ENCODE measurements around the gene PAX9. TPM values are rescaled to one million over a fixed set of nuclear protein-coding genes. Genes with fewer than 3 reads are reported as not detected.

The PAX9 gene
- total RNA-seq, 1 donor from 2014 or later: not detected

GRCh38 chr14:36658123-36659009 lies 3.3 kb upstream of the PAX9 start:
- peaks cover 39% of the 10 kb centered on the region for H3K27me3 Mint-ChIP-seq (ENCODE audit: unreplicated experiment)
- no peaks in the 10 kb centered on the region for H3K9me3 Mint-ChIP-seq (ENCODE audit: unreplicated experiment)
- TF ChIP-seq CTCF (IDR thresholded peaks at IDR 0.05; ENCODE audit: unreplicated experiment): no peak
- DNase-seq (ENCODE audit: low spot score): no peak
- no peak overlapping the region for H3K4me3 Mint-ChIP-seq (ENCODE audit: unreplicated experiment)
- no peak overlapping the region for H3K27ac Mint-ChIP-seq (ENCODE audit: unreplicated experiment)
- no peaks in the 10 kb centered on the region for H3K36me3 Mint-ChIP-seq (ENCODE audit: low read depth, unreplicated experiment)
- H3K4me1 Mint-ChIP-seq (ENCODE audit: unreplicated experiment): peaks cover 37% of the 10 kb centered on the region

GRCh38 chr14:36659010-36659821 lies 2.4 kb upstream of the PAX9 start:
- H3K9me3 Mint-ChIP-seq (ENCODE audit: unreplicated experiment): no peaks in the 10 kb centered on the region
- peaks cover 43% of the 10 kb centered on the region for H3K27me3 Mint-ChIP-seq (ENCODE audit: unreplicated experiment)
- no peak overlapping the region for H3K4me3 Mint-ChIP-seq (ENCODE audit: unreplicated experiment)
- no peak overlapping the region for H3K27ac Mint-ChIP-seq (ENCODE audit: unreplicated experiment)
- no peak for DNase-seq (ENCODE audit: low spot score)
- H3K4me1 Mint-ChIP-seq (ENCODE audit: unreplicated experiment): peaks cover 44% of the 10 kb centered on the region
- no peak for TF ChIP-seq CTCF (IDR thresholded peaks at IDR 0.05; ENCODE audit: unreplicated experiment)
- H3K36me3 Mint-ChIP-seq (ENCODE audit: low read depth, unreplicated experiment): no peaks in the 10 kb centered on the region

GRCh38 chr14:36659822-36660735 lies 1.6 kb upstream of the PAX9 start:
- no peak for TF ChIP-seq CTCF (IDR thresholded peaks at IDR 0.05; ENCODE audit: unreplicated experiment)
- H3K36me3 Mint-ChIP-seq (ENCODE audit: low read depth, unreplicated experiment): no peaks in the 10 kb centered on the region
- DNase-seq (ENCODE audit: low spot score): no peak
- H3K4me3 Mint-ChIP-seq (ENCODE audit: unreplicated experiment): no peak overlapping the region
- H3K4me1 Mint-ChIP-seq (ENCODE audit: unreplicated experiment): peaks cover 43% of the 10 kb centered on the region
- H3K27me3 Mint-ChIP-seq (ENCODE audit: unreplicated experiment): peaks cover 47% of the 10 kb centered on the region
- H3K27ac Mint-ChIP-seq (ENCODE audit: unreplicated experiment): peak overlapping the region; percentile 68
- no peaks in the 10 kb centered on the region for H3K9me3 Mint-ChIP-seq (ENCODE audit: unreplicated experiment)

- H3K27me3 Mint-ChIP-seq (ENCODE audit: unreplicated experiment): peaks cover 41% of the 10 kb centered on the region
- no peak for DNase-seq (ENCODE audit: low spot score)
- peak overlapping the region; percentile 68 for H3K27ac Mint-ChIP-seq (ENCODE audit: unreplicated experiment)
- H3K9me3 Mint-ChIP-seq (ENCODE audit: unreplicated experiment): no peaks in the 10 kb centered on the region
- H3K4me1 Mint-ChIP-seq (ENCODE audit: unreplicated experiment): peaks cover 36% of the 10 kb centered on the region
- no peak for TF ChIP-seq CTCF (IDR thresholded peaks at IDR 0.05; ENCODE audit: unreplicated experiment)
- no peaks in the 10 kb centered on the region for H3K36me3 Mint-ChIP-seq (ENCODE audit: low read depth, unreplicated experiment)
- peak overlapping the region; percentile 86 for H3K4me3 Mint-ChIP-seq (ENCODE audit: unreplicated experiment)
These were observed 739 bp upstream of the PAX9 start for GRCh38 chr14:36660736-36661505.
